ENCODE data around the gene OSBPL7.

DNA sequence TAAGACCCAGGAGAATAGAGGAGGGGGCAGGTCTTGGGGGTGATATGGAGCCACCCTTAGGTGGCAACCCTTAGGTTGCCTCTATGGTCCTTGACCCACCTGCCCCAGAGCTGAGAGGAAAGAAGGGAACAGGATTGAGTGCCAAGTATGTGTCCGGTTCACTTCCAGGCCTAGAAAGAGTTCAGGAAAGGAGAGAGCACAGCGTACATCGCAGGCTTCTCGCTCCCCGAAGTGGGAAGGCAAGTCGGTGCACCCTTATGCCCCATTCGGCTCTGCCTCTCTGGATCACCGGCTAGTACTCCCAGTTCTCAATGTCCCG, 28.7 kb upstream of the OSBPL7 start:
- TF ChIP-seq, protein P1, sequence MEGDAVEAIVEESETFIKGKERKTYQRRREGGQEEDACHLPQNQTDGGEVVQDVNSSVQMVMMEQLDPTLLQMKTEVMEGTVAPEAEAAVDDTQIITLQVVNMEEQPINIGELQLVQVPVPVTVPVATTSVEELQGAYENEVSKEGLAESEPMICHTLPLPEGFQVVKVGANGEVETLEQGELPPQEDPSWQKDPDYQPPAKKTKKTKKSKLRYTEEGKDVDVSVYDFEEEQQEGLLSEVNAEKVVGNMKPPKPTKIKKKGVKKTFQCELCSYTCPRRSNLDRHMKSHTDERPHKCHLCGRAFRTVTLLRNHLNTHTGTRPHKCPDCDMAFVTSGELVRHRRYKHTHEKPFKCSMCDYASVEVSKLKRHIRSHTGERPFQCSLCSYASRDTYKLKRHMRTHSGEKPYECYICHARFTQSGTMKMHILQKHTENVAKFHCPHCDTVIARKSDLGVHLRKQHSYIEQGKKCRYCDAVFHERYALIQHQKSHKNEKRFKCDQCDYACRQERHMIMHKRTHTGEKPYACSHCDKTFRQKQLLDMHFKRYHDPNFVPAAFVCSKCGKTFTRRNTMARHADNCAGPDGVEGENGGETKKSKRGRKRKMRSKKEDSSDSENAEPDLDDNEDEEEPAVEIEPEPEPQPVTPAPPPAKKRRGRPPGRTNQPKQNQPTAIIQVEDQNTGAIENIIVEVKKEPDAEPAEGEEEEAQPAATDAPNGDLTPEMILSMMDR (optimal IDR thresholded peaks at IDR 0.05 in 1 of 3, IDR thresholded peaks at IDR 0.05 in 1 of 3, conservative IDR thresholded peaks at IDR 0.05 in 1 of 3; ENCODE audit: extremely low read depth in 1 of 3, insufficient read depth in 2 of 3, low read length in 3 of 3) = no peak
- no peak for TF ChIP-seq EZH2 (IDR thresholded peaks at IDR 0.05; ENCODE audit: low read length)

All from keratinocyte (primary cell).